Spleen (tissue), 11 donors: Measurements from ENCODE around the gene VSIG10L2. TPM values are rescaled to one million over a fixed set of nuclear protein-coding genes. Genes with fewer than 3 reads are reported as not detected.

ENCODE experiments used
- DNase-seq: peaks from one replicate; pipeline ENCODE4 v3.0.0-alpha.2; 2020
- H3K27ac ChIP-seq, 8 donors: fragments of 200-600 bp; sonication (generic) in 7 of 8; 1 replicate in 4 of 8; 2 replicates in 4 of 8; pipeline versions ENCODE4 v1.5.0 to v1.8.0; 2016 to 2021; ENCODE audit warnings: inconsistent platforms in 4 of 8, mild to moderate bottlenecking in 4 of 8, moderate library complexity in 1 of 8
- H3K27me3 ChIP-seq, 7 donors: fragments of 200-600 bp; sonication (generic) in 6 of 7; replicated peaks in 1 of 7; 1 replicate in 4 of 7; 2 replicates in 3 of 7; pipeline versions ENCODE4 v1.5.0 to v1.8.0; 2016 to 2021; ENCODE audit warnings: inconsistent platforms in 3 of 7, mild to moderate bottlenecking in 1 of 7
- H3K36me3 ChIP-seq, 6 donors: fragments of 200-600 bp; sonication (generic) in 5 of 6; 1 replicate in 4 of 6; 2 replicates in 2 of 6; pipeline versions ENCODE4 v1.5.0 to v1.8.0; 2016 to 2021; ENCODE audit warnings: inconsistent platforms in 2 of 6
- H3K4me1 ChIP-seq, 6 donors: fragments of 200-600 bp; sonication (generic) in 5 of 6; 1 replicate in 3 of 6; 2 replicates in 3 of 6; pipeline versions ENCODE4 v1.5.0 to v1.8.0; 2016 to 2021; ENCODE audit warnings: inconsistent platforms in 3 of 6
- H3K4me3 ChIP-seq, 8 donors: fragments of 200-600 bp; sonication (generic) in 7 of 8; 1 replicate in 4 of 8; 2 replicates in 4 of 8; pipeline versions ENCODE4 v1.5.0 to v1.8.0; 2016 to 2021; ENCODE audit warnings: inconsistent platforms in 4 of 8, mild to moderate bottlenecking in 4 of 8, moderate library complexity in 2 of 8
- H3K9me3 ChIP-seq, 8 donors: fragments of 200-600 bp; sonication (generic) in 7 of 8; 1 replicate in 4 of 8; 2 replicates in 4 of 8; pipeline versions ENCODE4 v1.5.0 to v1.8.0; 2016 to 2021; ENCODE audit warnings: inconsistent platforms in 4 of 8
- POLR2A ChIP-seq, 3 donors: fragments of 450-650 bp; IDR thresholded peaks; one replicate each; pipeline ENCODE4 v1.5.1; 2017; ENCODE audit warnings: antibody characterized with exemption in 3 of 3, mild to moderate bottlenecking in 1 of 3
- POLR2AphosphoS5 ChIP-seq, 3 donors: sonication (generic); formaldehyde crosslinking; IDR thresholded peaks; one replicate each; pipeline ENCODE4 v1.5.1; 2017; ENCODE audit warnings: antibody characterized with exemption in 3 of 3
- WGBS, 5 donors: extraction: QIAGEN DNeasy Blood & Tissue Kit in 3 of 5; methylation state at CpG; one replicate each; pipeline versions ENCODE4 v1.1.5 to v1.1.7; 2013 to 2018; 5-methylcytosine and 5-hydroxymethylcytosine counted together
- intact Hi-C: fragments of 100-400 bp; cut with DNase I; formaldehyde crosslinking; loops from one replicate; pipeline ENCODE4 v1.15.0; 2023; ENCODE audit warnings: low total_unique reads
- polyA plus RNA-seq, 3 donors: library from polyadenylated mRNA; stranded (reverse); fragments of 200-250 nt; gene quantifications; one replicate each; pipeline ENCODE4 v1.2.1, GENCODE V29; 2013
- total RNA-seq, 7 donors: library from RNA; depleted of rRNA in 3 of 7; stranded (reverse); fragments of >200 nt in 3 of 7; fragmentation: NEBNext Ultra II Directional in 4 of 7; extraction: Animal tissue kit (Norgen Biotek cat#: 25700) in 4 of 7; gene quantifications; one replicate each; pipeline versions ENCODE4 v1.1.0 to v1.2.1, GENCODE V29; 2016 to 2021
- TF ChIP-seq, protein P1 (sequence below), 11 experiments: fragments of 200-600 bp in 7 of 11; fragments of 450-650 bp in 4 of 11; sonication (generic) in 4 of 11; IDR thresholded peaks in 8 of 11; conservative IDR thresholded peaks in 3 of 11; 1 replicate in 7 of 11; 2 replicates in 4 of 11; pipeline versions ENCODE4 v1.4.0 to v1.8.0; 2016 to 2021; ENCODE audit warnings: antibody characterized with exemption in 11 of 11, inconsistent platforms in 4 of 11, mild to moderate bottlenecking in 1 of 11
- donor health status: healthy with polysubstance abuse.
- donor health status: DM: no; HTN: no; CAD: no; lungs with moderate emphysema.
- donor health status: DM: no; HTN: no; CAD: no.
- donor health status: Bipolar disorder and iron deficiency.
- donor health status: healthy.
- donor health status: DM: no; HTN: no; CAD: no.
- donor health status: DM: yes; HTN: yes; CAD: no.

The VSIG10L2 gene
- total and polyA plus RNA-seq, 10 donors, result 1.2 to 7.1 (median 3.1) TPM; not detected in 1

DNA sequence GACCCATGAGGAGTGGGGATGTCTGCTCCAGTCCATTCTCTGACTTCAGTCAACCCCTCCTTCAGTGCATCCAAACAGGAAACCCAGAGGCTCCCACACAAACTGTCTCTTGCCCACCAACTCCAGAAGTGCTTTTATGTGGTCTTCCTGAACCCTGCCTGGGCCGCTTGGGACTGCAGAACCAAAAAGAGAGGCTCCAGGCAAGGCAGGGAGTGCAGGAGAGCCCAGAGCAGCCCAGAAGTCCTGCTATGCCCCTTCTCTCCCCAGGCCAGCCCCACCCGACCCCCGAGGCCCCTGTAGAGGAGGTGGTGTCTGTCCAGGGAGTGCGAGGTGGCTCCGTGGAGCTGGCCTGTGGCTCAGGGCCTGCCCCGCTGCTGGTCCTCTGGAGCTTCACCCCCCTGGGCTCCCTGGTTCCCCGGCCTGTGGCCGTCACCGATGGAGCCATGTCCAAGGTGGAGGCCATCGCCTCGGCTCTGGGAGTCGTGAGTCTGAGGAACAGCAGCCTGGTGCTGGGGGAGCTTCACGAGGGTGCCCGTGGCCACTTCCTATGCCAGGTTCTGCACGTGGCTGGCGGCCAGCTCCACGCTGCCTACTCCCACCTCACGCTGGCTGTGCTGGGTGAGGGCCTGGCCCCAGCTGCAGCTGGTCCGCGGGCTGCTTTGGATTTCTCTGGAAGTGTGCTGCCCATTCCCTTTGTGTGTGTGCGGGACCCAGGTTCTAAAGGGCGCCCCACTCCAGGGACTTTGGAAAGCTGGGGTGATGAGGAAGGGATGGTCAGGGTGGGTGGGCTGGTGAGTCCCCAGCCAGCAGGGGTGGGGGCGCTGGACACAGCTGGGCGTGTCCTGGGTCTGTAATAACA lies 1.8 kb downstream of the VSIG10L2 start:
- intact Hi-C loops, result no loop called here
- no peak overlapping the region for H3K27ac ChIP-seq
- no peak for DNase-seq
- TF ChIP-seq POLR2AphosphoS5 (IDR thresholded peaks at IDR 0.05), result no peak
- TF ChIP-seq, protein P1, sequence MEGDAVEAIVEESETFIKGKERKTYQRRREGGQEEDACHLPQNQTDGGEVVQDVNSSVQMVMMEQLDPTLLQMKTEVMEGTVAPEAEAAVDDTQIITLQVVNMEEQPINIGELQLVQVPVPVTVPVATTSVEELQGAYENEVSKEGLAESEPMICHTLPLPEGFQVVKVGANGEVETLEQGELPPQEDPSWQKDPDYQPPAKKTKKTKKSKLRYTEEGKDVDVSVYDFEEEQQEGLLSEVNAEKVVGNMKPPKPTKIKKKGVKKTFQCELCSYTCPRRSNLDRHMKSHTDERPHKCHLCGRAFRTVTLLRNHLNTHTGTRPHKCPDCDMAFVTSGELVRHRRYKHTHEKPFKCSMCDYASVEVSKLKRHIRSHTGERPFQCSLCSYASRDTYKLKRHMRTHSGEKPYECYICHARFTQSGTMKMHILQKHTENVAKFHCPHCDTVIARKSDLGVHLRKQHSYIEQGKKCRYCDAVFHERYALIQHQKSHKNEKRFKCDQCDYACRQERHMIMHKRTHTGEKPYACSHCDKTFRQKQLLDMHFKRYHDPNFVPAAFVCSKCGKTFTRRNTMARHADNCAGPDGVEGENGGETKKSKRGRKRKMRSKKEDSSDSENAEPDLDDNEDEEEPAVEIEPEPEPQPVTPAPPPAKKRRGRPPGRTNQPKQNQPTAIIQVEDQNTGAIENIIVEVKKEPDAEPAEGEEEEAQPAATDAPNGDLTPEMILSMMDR (IDR thresholded peaks at IDR 0.05 in 8 of 11, conservative IDR thresholded peaks at IDR 0.05 in 3 of 11), result no peak
- no peaks in the 10 kb centered on the region for H3K4me1 ChIP-seq
- H3K9me3 ChIP-seq, result no peaks in the 10 kb centered on the region
- peaks cover 0 to 16% (median 0%) of the 10 kb centered on the region in 7 donors for H3K27me3 ChIP-seq
- no peaks in the 10 kb centered on the region for H3K36me3 ChIP-seq
- H3K4me3 ChIP-seq, result no peak overlapping the region
- 71 to 89% (median 81%) methylated on average over 8 to 24 of the region's 24 CpGs for WGBS, 5 donors

DNA sequence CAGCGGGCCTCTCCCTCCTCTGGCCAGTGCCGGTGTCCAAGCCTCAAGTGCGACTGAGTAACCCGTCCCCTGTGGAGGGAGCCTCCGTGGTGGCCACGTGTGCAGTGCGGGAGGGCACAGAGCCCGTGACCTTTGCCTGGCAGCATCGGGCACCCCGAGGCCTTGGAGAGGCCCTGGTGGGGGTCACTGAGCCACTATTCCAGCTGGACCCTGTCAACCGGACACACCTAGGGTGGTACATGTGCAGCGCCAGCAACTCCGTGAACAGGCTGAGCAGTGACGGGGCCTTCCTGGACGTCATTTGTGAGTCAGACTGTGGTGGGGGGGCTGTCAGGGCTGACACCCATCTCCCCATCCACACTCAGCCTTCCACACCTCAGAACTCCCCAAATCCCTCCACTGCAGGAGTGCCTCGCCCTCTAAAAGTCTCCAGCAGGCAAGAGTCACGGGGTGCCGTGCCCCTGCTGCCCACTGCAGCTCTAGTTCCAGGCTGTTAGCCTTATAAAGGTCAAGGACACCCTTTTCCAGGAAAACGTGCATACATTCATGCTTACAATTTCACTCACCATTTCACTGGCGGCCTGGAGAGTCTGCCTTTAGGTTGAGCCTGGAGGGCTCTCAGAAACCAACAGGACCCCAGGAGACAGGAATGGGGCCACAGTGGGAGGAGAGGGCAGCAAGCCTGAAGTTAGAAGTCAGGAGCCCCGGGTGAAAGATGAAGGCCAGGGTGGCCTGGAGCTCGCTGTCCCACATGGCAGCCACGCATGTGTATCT lies 2.6 kb downstream of the VSIG10L2 start:
- DNase-seq, result no peak
- Histone ChIP-seq H3K9me3 (no peaks in the 10 kb centered on the region), H3K36me3 (no peaks in the 10 kb centered on the region), H3K27me3 (peaks cover 0 to 23% (median 0%) of the 10 kb centered on the region in 7 donors), H3K4me3 (no peak overlapping the region), H3K27ac (no peak overlapping the region), H3K4me1 (peaks cover 0 to 4% (median 0%) of the 10 kb centered on the region in 6 donors)
- TF ChIP-seq POLR2A (IDR thresholded peaks at IDR 0.05) (no peak), POLR2AphosphoS5 (IDR thresholded peaks at IDR 0.05) (no peak)
- TF ChIP-seq, protein P1 (IDR thresholded peaks at IDR 0.05 in 8 of 11, conservative IDR thresholded peaks at IDR 0.05 in 3 of 11), result no peak
- WGBS, 5 donors, result 74 to 88% (median 83%) methylated on average over 13 to 23 of the region's 23 CpGs
- intact Hi-C loops, result no loop called here

DNA sequence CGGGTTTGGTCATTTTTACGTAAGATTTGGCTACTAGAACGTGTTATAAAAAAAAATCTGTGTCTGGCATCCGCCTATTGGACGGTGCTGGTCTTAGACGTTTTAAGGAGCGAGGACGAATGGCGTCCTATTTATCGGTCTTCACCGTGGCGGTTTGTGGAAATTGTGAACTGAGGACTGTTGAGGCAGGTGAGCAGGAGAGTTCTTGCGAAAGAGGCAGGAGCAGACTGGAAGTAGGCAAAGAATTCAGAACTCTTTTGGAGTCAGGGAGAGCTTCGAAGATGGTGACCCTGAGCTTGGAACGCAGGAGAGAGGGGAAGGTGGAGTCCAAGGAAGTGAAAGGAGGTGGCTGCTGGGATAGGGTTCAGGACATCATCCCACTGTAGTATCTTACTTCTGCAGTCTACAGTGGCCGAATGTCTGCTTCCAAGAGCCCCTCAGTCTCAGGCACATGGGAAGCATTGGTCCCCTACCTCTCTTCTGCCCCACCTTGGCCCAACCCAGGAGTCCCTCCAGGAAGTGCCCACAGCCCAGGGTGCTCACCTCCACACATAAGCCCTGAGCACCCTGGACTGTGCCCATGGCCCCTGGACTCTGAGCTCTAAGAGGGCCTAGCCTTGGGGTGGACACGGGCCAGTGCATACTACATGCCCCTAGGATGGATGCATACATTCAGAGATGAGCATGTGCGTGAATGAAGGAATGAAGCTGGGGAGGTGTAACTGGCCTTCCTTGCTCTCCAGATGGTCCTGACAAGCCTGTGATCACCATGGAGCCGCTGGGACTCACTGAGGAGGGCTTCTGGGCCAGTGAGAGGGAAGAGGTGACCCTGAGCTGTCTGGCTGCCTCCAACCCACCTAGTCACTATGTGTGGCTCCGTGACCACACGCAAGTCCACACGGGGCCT lies 3.7 kb downstream of the VSIG10L2 start:
- 88 to 93% (median 90%) methylated on average over 19 to 22 of the region's 22 CpGs for WGBS, 5 donors
- no peak overlapping the region for H3K4me3 ChIP-seq
- H3K27ac ChIP-seq, result no peak overlapping the region
- intact Hi-C loops, result no loop called here
- no peaks in the 10 kb centered on the region for H3K36me3 ChIP-seq
- no peak for DNase-seq
- TF ChIP-seq, protein P1 (IDR thresholded peaks at IDR 0.05 in 8 of 11, conservative IDR thresholded peaks at IDR 0.05 in 3 of 11), result no peak
- TF ChIP-seq POLR2A (IDR thresholded peaks at IDR 0.05) (no peak), POLR2AphosphoS5 (IDR thresholded peaks at IDR 0.05) (no peak)
- H3K9me3 ChIP-seq, result no peaks in the 10 kb centered on the region
- peaks cover 0 to 29% (median 0%) of the 10 kb centered on the region in 7 donors for H3K27me3 ChIP-seq
- peaks cover 0 to 4% (median 0%) of the 10 kb centered on the region in 6 donors for H3K4me1 ChIP-seq
